OCI-LY7 (cell line): ENCODE results near the gene GLDN. TPM values are rescaled to one million over a fixed set of nuclear protein-coding genes. Genes with fewer than 3 reads are reported as not detected.

ENCODE experiments used
- BruUV-seq: library from RNA; stranded (reverse); fragments of 400-500 nt; replicated peaks from 2 replicates; lab custom pipeline; 2021; lab: Mats Ljungman, UMichigan
- CTCF ChIA-PET: fragments of 300-600 bp; sonication (Branson Sonifier 250); formaldehyde crosslinking; loops from one replicate; lab custom pipeline; 2022; ENCODE audit warnings: antibody characterized with exemption; ENCODE audit not compliant: unreplicated experiment; lab: Charles Lee
- POLR2A ChIA-PET: fragments of 300-600 bp; sonication (Branson Sonifier 250); formaldehyde crosslinking; loops from one replicate; lab custom pipeline; 2022; ENCODE audit warnings: antibody characterized with exemption; lab: Charles Lee
- DNase-seq: peaks from one replicate; pipeline ENCODE4 v3.0.0-alpha.2; 2015; ENCODE audit warnings: low spot score
- H2AFZ ChIP-seq: fragments of 200-600 bp; sonication (generic), shearing (Covaris generic); 2 replicates; pipeline ENCODE4 v1.6.1; 2014; ENCODE audit warnings: mild to moderate bottlenecking, antibody characterized with exemption, low read length, moderate library complexity
- H3K27ac ChIP-seq: fragments of 200-600 bp; sonication (generic); 2 replicates; pipeline ENCODE4 v1.5.1; 2014; ENCODE audit warnings: mixed run types, low read depth, mild to moderate bottlenecking, moderate library complexity, low read length, inconsistent platforms; ENCODE audit not compliant: poor library complexity, severe bottlenecking
- H3K36me3 ChIP-seq: fragments of 200-600 bp; sonication (generic); 2 replicates; pipeline ENCODE4 v1.6.1; 2014; ENCODE audit warnings: mild to moderate bottlenecking, antibody characterized with exemption, low read length, moderate library complexity, mixed read lengths; ENCODE audit not compliant: insufficient read depth
- H3K4me1 ChIP-seq: fragments of 200-600 bp; sonication (generic); 2 replicates; pipeline ENCODE4 v1.5.1; 2014; ENCODE audit warnings: mild to moderate bottlenecking, low read length; ENCODE audit not compliant: insufficient read depth, poor library complexity, severe bottlenecking
- H3K4me2 ChIP-seq: fragments of 200-600 bp; sonication (generic); 2 replicates; pipeline ENCODE4 v1.6.1; 2014; ENCODE audit warnings: mild to moderate bottlenecking, low read length
- H3K4me3 ChIP-seq: fragments of 200-600 bp; sonication (generic); 2 replicates; pipeline ENCODE4 v1.5.1; 2014; ENCODE audit warnings: mild to moderate bottlenecking, low read depth, low read length; ENCODE audit not compliant: poor library complexity, severe bottlenecking
- H3K79me2 ChIP-seq: fragments of 200-600 bp; sonication (generic); 2 replicates; pipeline ENCODE4 v1.6.1; 2016; ENCODE audit warnings: low read depth, mild to moderate bottlenecking, low read length, moderate library complexity, mixed read lengths; ENCODE audit not compliant: insufficient read depth
- H3K9me2 ChIP-seq: fragments of 200-600 bp; sonication (generic); 2 replicates; pipeline ENCODE4 v1.6.1; 2016; ENCODE audit warnings: mild to moderate bottlenecking, low read length, mixed read lengths; ENCODE audit not compliant: insufficient read depth
- H3K9me3 ChIP-seq: fragments of 200-600 bp; sonication (generic); 2 replicates; pipeline ENCODE4 v1.6.1; 2014; ENCODE audit warnings: mild to moderate bottlenecking, mixed run types, low read length, mixed read lengths
- H4K20me1 ChIP-seq: fragments of 200-600 bp; sonication (generic); 2 replicates; pipeline ENCODE4 v1.6.1; 2014; ENCODE audit warnings: mild to moderate bottlenecking, antibody characterized with exemption, low read length, moderate library complexity, mixed read lengths; ENCODE audit not compliant: insufficient read depth
- CTCF ChIP-seq: fragments of 200-600 bp; sonication (generic); conservative IDR thresholded peaks from 2 replicates; pipeline ENCODE4 v1.5.1; 2014; ENCODE audit warnings: mild to moderate bottlenecking, antibody characterized with exemption, low read length, moderate library complexity, mixed read lengths
- EZH2phosphoT487 ChIP-seq: fragments of 200-600 bp; sonication (generic); IDR thresholded peaks from 2 replicates; pipeline ENCODE4 v1.6.1; 2018; ENCODE audit warnings: low read depth, borderline replicate concordance, mild to moderate bottlenecking, mixed run types, antibody characterized with exemption, low read length, moderate library complexity, mixed read lengths
- intact Hi-C: fragments of 100-400 bp; cut with micrococcal nuclease; formaldehyde crosslinking; loops from one replicate; pipeline ENCODE4 v1.10.0; 2022; ENCODE audit not compliant: unreplicated experiment
- total RNA-seq, 2 experiments: library from RNA; depleted of rRNA in 1 of 2; stranded (reverse); fragments of >200 nt in 1 of 2; shearing (Covaris generic) in 1 of 2; gene quantifications; 2 replicates each; pipeline ENCODE4 v1.2.3, GENCODE V29; 2014 to 2022

Gene GLDN
- total RNA-seq, 2 experiments from 2014 or later = not detected

DNA sequence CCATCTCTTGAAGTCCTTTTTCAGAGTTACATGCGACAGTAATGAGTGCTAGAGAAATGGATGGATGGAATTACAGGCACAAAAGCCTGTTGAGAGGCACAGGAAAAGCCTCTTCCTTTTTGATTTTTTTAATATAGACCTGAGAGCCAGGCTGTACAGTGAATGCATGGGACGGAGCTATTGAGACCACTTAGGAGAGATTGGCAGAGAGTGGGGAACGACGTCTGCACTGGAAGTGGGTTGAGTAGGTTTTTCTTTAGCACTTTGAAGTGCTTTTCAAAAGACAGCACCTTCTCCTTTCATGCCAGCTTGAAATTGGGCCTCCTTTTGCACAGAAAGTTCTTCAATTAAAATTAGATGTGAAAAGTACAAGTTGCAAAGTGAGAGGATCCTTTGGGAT, 37.0 kb downstream of the GLDN start:
- ChIA-PET CTCF (no interaction called here), POLR2A (no interaction called here)

DNA sequence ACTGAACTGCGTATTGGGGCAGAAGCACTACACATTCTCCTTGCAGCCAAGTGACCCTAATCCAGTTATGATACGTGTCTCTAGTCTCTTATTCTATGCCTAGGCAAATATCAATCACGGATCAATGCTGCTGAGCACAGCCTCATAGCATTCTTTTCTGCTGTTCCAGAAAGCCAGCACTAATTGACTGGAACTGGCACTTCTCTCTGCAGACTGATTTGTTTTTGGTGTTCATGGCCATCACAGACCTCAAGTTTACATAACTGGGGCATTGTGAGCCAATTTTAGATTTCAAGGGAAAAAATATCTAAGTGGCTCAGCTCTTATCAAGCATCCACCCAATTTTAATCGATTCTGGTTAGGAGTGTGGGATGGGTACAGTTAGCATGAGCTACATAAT, 37.9 kb downstream of the GLDN start:
- Histone ChIP-seq H3K9me2 (no peaks in the 10 kb centered on the region), H3K79me2 (no peaks in the 10 kb centered on the region), H3K4me1 (no peaks in the 10 kb centered on the region), H2AFZ (no peak overlapping the region), H3K4me2 (no peak overlapping the region), H4K20me1 (no peaks in the 10 kb centered on the region), H3K4me3 (no peak overlapping the region), H3K9me3 (no peaks in the 10 kb centered on the region), H3K36me3 (no peaks in the 10 kb centered on the region), H3K27ac (no peak overlapping the region)
- ChIA-PET POLR2A (no interaction called here), CTCF (no interaction called here)
- no TSS peak for BruUV-seq
- no peak for DNase-seq
- intact Hi-C loops = no loop called here
- TF ChIP-seq CTCF (no peak), EZH2phosphoT487 (no peak)

More for the DNA sequence above, 37.0 kb downstream of the GLDN start:
- Histone ChIP-seq H3K27ac (no peak overlapping the region), H3K4me3 (no peak overlapping the region), H3K79me2 (no peaks in the 10 kb centered on the region), H2AFZ (no peak overlapping the region), H3K4me2 (no peak overlapping the region), H3K9me3 (no peaks in the 10 kb centered on the region), H3K9me2 (no peaks in the 10 kb centered on the region), H3K4me1 (no peaks in the 10 kb centered on the region), H4K20me1 (no peaks in the 10 kb centered on the region), H3K36me3 (no peaks in the 10 kb centered on the region)
- no peak for TF ChIP-seq CTCF
- TF ChIP-seq EZH2phosphoT487 = no peak
- DNase-seq = no peak
- BruUV-seq = no TSS peak
- intact Hi-C loops = no loop called here

GRCh38 chr15:51380999-51381806, 39.7 kb downstream of the GLDN start:
- no TSS peak for BruUV-seq
- H3K9me3 ChIP-seq = no peaks in the 10 kb centered on the region
- ChIA-PET CTCF (no interaction called here), POLR2A (no interaction called here)
- H3K4me2 ChIP-seq = no peak overlapping the region
- H3K36me3 ChIP-seq = no peaks in the 10 kb centered on the region
- no peaks in the 10 kb centered on the region for H4K20me1 ChIP-seq
- H2AFZ ChIP-seq = no peak overlapping the region
- peak; percentile 38 for DNase-seq
- no peaks in the 10 kb centered on the region for H3K79me2 ChIP-seq
- H3K9me2 ChIP-seq = no peaks in the 10 kb centered on the region
- TF ChIP-seq EZH2phosphoT487 = no peak
- TF ChIP-seq CTCF = peak; percentile 84
- no peak overlapping the region for H3K4me3 ChIP-seq
- intact Hi-C loops = loop anchor here (1.0 to 10.0 kb wide), 2 partner anchors 96 to 218 kb away; no protein-coding TSS in a partner anchor
- H3K27ac ChIP-seq = no peak overlapping the region
- no peaks in the 10 kb centered on the region for H3K4me1 ChIP-seq
